ENCODE measurements around the gene SLC9A6. TPM values are rescaled to one million over a fixed set of nuclear protein-coding genes. Genes with fewer than 3 reads are reported as not detected.

SLC9A6 gene
- 19.4 and 21.0 TPM in 2 replicates for total RNA-seq

- Histone ChIP-seq H3K4me1 (ENCODE audit: insufficient read depth, low read length) (no peaks in the 10 kb centered on the region), H3K27ac (ENCODE audit: low read depth, low read length) (peak within 1 kb of the TSS; percentile 15), H3K9me3 (ENCODE audit: low read depth, low read length) (no peaks in the 10 kb centered on the region), H3K79me2 (ENCODE audit: insufficient read depth, low read length) (peaks cover 8% of the 10 kb centered on the region), H3K27me3 (ENCODE audit: insufficient read depth, low read length) (no peaks in the 10 kb centered on the region), H2AFZ (ENCODE audit: low read length) (peak within 1 kb of the TSS; percentile 90), H3K4me2 (ENCODE audit: insufficient read depth, low read length) (peak within 1 kb of the TSS; percentile 72), H3K4me3 (ENCODE audit: insufficient read depth, low read length) (peak within 1 kb of the TSS; percentile 81), H4K20me1 (ENCODE audit: insufficient read depth, low read length) (no peaks in the 10 kb centered on the region), H3K36me3 (ENCODE audit: insufficient read depth, low read length) (no peaks in the 10 kb centered on the region)
- peak; percentile 82 for DNase-seq (ENCODE audit: insufficient read length, low spot score, missing footprints)
- no peak for TF ChIP-seq CTCF (IDR thresholded peaks at IDR 0.05; ENCODE audit: extremely low read depth, low read depth, low read length)
Observed at GRCh38 chrX:135985157-135985972, at the start of gene SLC9A6. SLC9A6 (plus strand) TSS chrX:135985435; CDS start chrX:135985659, 224 bp downstream.

- no peak overlapping the region for H3K4me2 ChIP-seq (ENCODE audit: insufficient read depth, low read length)
- H3K27me3 ChIP-seq (ENCODE audit: insufficient read depth, low read length) = no peaks in the 10 kb centered on the region
- TF ChIP-seq CTCF (IDR thresholded peaks at IDR 0.05; ENCODE audit: extremely low read depth, low read depth, low read length) = no peak
- no peak for DNase-seq (ENCODE audit: insufficient read length, low spot score, missing footprints)
- H2AFZ ChIP-seq (ENCODE audit: low read length) = no peak overlapping the region
- no peaks in the 10 kb centered on the region for H4K20me1 ChIP-seq (ENCODE audit: insufficient read depth, low read length)
- no peaks in the 10 kb centered on the region for H3K79me2 ChIP-seq (ENCODE audit: insufficient read depth, low read length)
- H3K4me1 ChIP-seq (ENCODE audit: insufficient read depth, low read length) = no peaks in the 10 kb centered on the region
- no peak overlapping the region for H3K27ac ChIP-seq (ENCODE audit: low read depth, low read length)
- H3K9me3 ChIP-seq (ENCODE audit: low read depth, low read length) = no peaks in the 10 kb centered on the region
- no peaks in the 10 kb centered on the region for H3K36me3 ChIP-seq (ENCODE audit: insufficient read depth, low read length)
- H3K4me3 ChIP-seq (ENCODE audit: insufficient read depth, low read length) = no peak overlapping the region
Observed at GRCh38 chrX:135944486-135944885, 40.7 kb upstream of the SLC9A6 start.

DNA sequence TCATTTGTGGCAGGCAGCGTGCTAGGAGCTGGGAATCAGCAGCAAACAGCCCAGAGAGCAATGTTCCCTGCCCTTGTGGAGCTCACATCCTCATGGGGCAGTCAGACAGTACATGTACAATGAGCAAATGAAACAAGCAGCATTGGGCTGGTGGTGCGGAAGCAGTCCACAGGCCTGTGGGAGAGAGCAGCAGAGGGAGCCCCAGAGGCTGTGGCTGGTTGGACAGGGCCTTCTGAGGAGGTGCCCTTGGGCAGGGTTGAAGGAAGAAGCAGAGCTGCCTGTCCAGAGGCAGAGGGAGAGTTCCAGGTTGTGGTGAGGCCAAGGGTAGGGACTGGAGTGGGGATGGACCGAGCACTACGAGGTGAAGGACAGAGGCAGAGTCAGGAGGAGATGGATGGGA, 33.9 kb upstream of the SLC9A6 start:
- no peak overlapping the region for H3K27ac ChIP-seq (ENCODE audit: low read depth, low read length)
- no peak overlapping the region for H2AFZ ChIP-seq (ENCODE audit: low read length)
- no peaks in the 10 kb centered on the region for H3K36me3 ChIP-seq (ENCODE audit: insufficient read depth, low read length)
- H3K27me3 ChIP-seq (ENCODE audit: insufficient read depth, low read length) = no peaks in the 10 kb centered on the region
- no peak overlapping the region for H3K4me2 ChIP-seq (ENCODE audit: insufficient read depth, low read length)
- H4K20me1 ChIP-seq (ENCODE audit: insufficient read depth, low read length) = no peaks in the 10 kb centered on the region
- H3K4me3 ChIP-seq (ENCODE audit: insufficient read depth, low read length) = no peak overlapping the region
- H3K79me2 ChIP-seq (ENCODE audit: insufficient read depth, low read length) = no peaks in the 10 kb centered on the region
- no peak for TF ChIP-seq CTCF (IDR thresholded peaks at IDR 0.05; ENCODE audit: extremely low read depth, low read depth, low read length)
- no peaks in the 10 kb centered on the region for H3K4me1 ChIP-seq (ENCODE audit: insufficient read depth, low read length)
- DNase-seq (ENCODE audit: insufficient read length, low spot score, missing footprints) = no peak
- no peaks in the 10 kb centered on the region for H3K9me3 ChIP-seq (ENCODE audit: low read depth, low read length)

- H3K36me3 ChIP-seq (ENCODE audit: insufficient read depth, low read length) = no peaks in the 10 kb centered on the region
- peak overlapping the region; percentile 88 for H3K27ac ChIP-seq (ENCODE audit: low read depth, low read length)
- H3K9me3 ChIP-seq (ENCODE audit: low read depth, low read length) = no peaks in the 10 kb centered on the region
- peaks cover 7% of the 10 kb centered on the region for H4K20me1 ChIP-seq (ENCODE audit: insufficient read depth, low read length)
- H3K79me2 ChIP-seq (ENCODE audit: insufficient read depth, low read length) = peaks cover 35% of the 10 kb centered on the region
- H3K27me3 ChIP-seq (ENCODE audit: insufficient read depth, low read length) = no peaks in the 10 kb centered on the region
- TF ChIP-seq CTCF (IDR thresholded peaks at IDR 0.05; ENCODE audit: extremely low read depth, low read depth, low read length) = no peak
- DNase-seq (ENCODE audit: insufficient read length, low spot score, missing footprints) = no peak
- peak overlapping the region; percentile 86 for H3K4me3 ChIP-seq (ENCODE audit: insufficient read depth, low read length)
- H3K4me1 ChIP-seq (ENCODE audit: insufficient read depth, low read length) = peaks cover 10% of the 10 kb centered on the region
- H2AFZ ChIP-seq (ENCODE audit: low read length) = peak overlapping the region; percentile 86
- peak overlapping the region; percentile 91 for H3K4me2 ChIP-seq (ENCODE audit: insufficient read depth, low read length)
Observed at GRCh38 chrX:135973025-135973547, 12.1 kb upstream of the SLC9A6 start.

Measured in osteoblast (primary cell).